ENCODE measurements around the gene NOP16.

Gene NOP16

DNA sequence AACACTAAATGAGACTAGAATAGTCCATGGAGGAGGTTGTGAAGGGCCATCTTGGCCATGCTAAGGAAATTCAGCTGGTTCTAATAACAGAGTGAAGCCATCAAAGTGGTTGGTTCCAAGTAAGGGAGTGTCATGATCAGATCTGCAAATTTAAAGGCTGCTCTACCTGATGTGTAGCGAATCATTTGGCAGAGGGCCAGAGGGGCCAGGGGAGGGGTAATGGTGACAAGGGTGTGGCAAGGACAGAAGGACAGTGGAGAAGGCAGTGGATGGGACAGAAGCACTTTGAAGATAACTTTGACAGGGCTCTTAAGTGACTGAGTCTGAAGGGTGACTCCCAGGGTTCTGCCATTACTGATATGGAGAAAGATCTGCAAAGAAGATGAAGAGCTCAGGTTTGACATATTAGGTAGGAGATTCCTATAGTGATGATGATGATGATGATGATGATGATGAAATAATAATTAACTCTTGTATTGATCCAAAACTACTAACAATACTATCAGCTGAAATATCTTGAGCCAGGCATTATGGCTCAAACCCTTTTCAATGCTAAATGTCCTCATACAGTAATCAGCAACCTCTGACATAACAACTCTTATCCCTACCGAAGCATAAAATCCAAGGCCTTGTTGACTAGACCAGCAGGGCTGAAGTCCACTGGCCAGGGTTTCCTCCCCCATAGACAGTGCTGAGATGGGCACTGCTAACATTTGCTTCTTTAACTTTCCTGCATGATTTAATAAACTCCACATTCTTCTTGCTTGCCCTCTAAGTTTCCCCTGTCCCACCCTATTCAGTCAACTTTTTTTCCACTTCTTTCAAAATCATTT lies 46.9 kb downstream of the NOP16 start:
- no peak for DNase-seq (ENCODE audit: low read depth)
- no peak overlapping the region for H3K4me3 ChIP-seq (ENCODE audit: control insufficient read depth, low read depth, low read length)
- TF ChIP-seq, protein P1, sequence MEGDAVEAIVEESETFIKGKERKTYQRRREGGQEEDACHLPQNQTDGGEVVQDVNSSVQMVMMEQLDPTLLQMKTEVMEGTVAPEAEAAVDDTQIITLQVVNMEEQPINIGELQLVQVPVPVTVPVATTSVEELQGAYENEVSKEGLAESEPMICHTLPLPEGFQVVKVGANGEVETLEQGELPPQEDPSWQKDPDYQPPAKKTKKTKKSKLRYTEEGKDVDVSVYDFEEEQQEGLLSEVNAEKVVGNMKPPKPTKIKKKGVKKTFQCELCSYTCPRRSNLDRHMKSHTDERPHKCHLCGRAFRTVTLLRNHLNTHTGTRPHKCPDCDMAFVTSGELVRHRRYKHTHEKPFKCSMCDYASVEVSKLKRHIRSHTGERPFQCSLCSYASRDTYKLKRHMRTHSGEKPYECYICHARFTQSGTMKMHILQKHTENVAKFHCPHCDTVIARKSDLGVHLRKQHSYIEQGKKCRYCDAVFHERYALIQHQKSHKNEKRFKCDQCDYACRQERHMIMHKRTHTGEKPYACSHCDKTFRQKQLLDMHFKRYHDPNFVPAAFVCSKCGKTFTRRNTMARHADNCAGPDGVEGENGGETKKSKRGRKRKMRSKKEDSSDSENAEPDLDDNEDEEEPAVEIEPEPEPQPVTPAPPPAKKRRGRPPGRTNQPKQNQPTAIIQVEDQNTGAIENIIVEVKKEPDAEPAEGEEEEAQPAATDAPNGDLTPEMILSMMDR (conservative IDR thresholded peaks at IDR 0.05; ENCODE audit: control insufficient read depth, insufficient read depth, low read depth, low read length) = no peak

DNA sequence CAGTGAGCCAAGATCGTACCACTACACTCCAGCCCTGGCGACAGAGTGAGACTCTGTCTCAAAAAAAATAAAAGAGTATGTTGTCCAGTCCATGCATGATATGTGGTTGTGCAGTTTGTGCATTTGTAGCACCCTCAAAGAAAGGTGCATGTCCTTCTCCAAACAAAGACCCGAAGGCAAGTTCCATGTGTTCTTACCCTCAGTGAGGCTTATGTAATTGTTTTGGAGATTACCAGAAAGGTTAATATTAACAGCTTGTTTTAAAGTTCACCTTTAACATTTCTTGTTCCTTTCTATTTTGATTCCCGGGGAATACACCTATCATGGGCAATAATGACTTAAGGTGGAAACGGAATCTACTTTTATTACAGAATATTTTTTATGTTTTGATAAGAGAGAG lies 49.1 kb downstream of the NOP16 start:
- TF ChIP-seq, protein P1 (conservative IDR thresholded peaks at IDR 0.05; ENCODE audit: control insufficient read depth, insufficient read depth, low read depth, low read length) = no peak
- no peak overlapping the region for H3K4me3 ChIP-seq (ENCODE audit: control insufficient read depth, low read depth, low read length)
- no peak for DNase-seq (ENCODE audit: low read depth)

DNA sequence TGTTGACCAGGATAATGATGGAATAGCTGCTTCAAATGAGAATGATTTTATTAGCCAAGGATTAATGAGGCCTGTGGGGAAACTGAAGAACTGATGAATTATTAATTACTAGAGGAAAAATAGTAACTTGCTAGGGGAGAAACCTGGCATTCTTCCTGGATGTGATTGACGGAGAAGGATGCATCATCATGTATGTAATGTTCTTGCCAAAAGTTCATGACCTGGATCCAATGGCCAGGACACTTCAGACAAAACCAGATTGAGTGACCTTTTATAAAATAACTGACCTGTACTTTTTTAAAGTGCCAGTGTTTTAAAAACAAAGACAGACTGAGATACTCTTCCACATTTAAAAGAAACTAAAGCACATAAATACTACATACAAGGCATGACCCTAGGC lies 50.5 kb downstream of the NOP16 start:
- TF ChIP-seq, protein P1 (conservative IDR thresholded peaks at IDR 0.05; ENCODE audit: control insufficient read depth, insufficient read depth, low read depth, low read length) = no peak
- no peak overlapping the region for H3K4me3 ChIP-seq (ENCODE audit: control insufficient read depth, low read depth, low read length)
- DNase-seq (ENCODE audit: low read depth) = peak; percentile 63

DNA sequence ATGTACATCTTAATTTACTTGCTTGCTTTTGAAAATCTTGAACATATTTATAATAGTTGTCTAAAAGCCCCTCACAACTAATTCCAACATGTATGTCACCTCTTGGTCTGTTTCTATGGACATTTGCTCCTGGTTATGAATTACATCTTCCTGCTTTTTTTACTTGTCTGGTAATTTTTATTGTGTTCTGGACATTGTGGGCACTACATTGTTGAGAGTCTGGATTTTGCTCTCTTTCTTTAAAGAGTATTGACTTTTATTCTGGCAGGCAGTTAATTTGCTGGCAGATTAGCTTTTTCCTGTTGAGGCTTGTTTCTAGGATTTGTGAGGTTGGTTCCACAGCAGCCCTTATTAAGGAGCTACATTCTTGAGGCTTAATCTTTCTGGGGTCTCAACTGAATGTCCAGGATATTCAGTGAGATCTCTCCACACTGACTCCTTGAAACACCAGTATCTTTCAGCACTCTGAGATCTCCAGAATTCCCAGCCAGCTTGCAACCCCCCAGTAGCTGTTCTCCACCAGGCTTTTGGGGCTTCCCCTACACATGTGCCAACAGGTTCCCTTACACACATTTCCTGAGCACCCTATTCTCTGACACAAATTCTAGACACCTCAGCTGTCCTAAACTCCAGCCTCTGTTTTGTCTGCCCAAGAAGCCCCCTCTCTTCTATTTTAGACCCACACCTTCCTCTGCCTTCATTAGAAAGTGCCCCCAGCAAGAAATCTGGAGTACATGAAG lies 54.2 kb downstream of the NOP16 start:
- no peak overlapping the region for H3K4me3 ChIP-seq (ENCODE audit: control insufficient read depth, low read depth, low read length)
- TF ChIP-seq, protein P1 (conservative IDR thresholded peaks at IDR 0.05; ENCODE audit: control insufficient read depth, insufficient read depth, low read depth, low read length) = no peak
- DNase-seq (ENCODE audit: low read depth) = no peak

All from fibroblast of mammary gland (primary cell).